Bronchial epithelial cell (primary cell): ENCODE measurements around the gene RAD52. TPM values are rescaled to one million over a fixed set of nuclear protein-coding genes. Genes with fewer than 3 reads are reported as not detected.
A peak's percentile ranks its signal among the peaks of the same experiment; 100 is the strongest.
"Not testable (repeated sequence)": the region's sequence is repeated elsewhere in the genome, so short reads cannot be mapped to it uniquely, and the experiment has no call there.

Experiments
- DNase-seq: peaks from one replicate; pipeline ENCODE4 v3.0.0-alpha.2; 2010; ENCODE audit warnings: low read depth
- FAIRE-seq: peaks from 2 replicates; lab custom pipeline; 2011; peaks lifted over from hg19 to GRCh38; lab: Jason Lieb, UNC
- H3K27me3 ChIP-seq: 2 replicates; pipeline ENCODE4 v1.5.1; 2011; ENCODE audit warnings: low read length; ENCODE audit not compliant: control insufficient read depth, insufficient read depth
- H3K36me3 ChIP-seq: 2 replicates; pipeline ENCODE4 v1.5.1; 2011; ENCODE audit warnings: low read length; ENCODE audit not compliant: control insufficient read depth, insufficient read depth
- H3K4me3 ChIP-seq: 2 replicates; pipeline ENCODE4 v1.5.1; 2011; ENCODE audit warnings: mild to moderate bottlenecking, low read depth, low read length, control low read depth
- total RNA-seq: library from RNA; depleted of rRNA; stranded (reverse); fragments of >200 nt; gene quantifications from 2 replicates; pipeline ENCODE4 v1.2.1, GENCODE V29; 2014
- TF ChIP-seq, protein P1 (sequence below): IDR thresholded peaks from 2 replicates; pipeline ENCODE4 v1.5.1; 2011; ENCODE audit warnings: mild to moderate bottlenecking, moderate library complexity, low read length, control low read depth, inconsistent platforms; ENCODE audit not compliant: insufficient read depth, severe bottlenecking

The RAD52 gene
- total RNA-seq, 1 donor from 2014 or later: 16.3 TPM

DNA sequence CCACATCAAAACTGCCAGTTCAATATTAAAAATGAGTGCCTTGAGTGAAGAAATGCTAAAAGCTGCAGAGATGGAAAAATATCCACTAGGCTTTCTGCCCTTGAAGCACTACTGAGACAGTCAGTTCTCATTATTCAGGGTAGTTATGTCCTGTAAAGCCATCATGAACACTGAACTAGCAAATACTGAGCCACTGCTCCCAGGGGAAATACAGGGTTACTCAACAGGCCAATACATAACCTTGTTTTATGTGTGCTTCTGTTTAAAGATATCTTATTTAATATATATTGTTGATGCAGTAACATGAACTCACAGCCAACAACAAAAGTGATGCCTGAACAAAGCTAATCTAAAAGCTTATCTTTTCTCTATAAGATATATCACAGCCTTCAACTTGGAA lies 3.3 kb downstream of the RAD52 start:
- Histone ChIP-seq H3K27me3 (no peaks in the 10 kb centered on the region), H3K4me3 (no peak overlapping the region), H3K36me3 (no peaks in the 10 kb centered on the region)
- FAIRE-seq (no peak), DNase-seq (no peak)
- TF ChIP-seq, protein P1, sequence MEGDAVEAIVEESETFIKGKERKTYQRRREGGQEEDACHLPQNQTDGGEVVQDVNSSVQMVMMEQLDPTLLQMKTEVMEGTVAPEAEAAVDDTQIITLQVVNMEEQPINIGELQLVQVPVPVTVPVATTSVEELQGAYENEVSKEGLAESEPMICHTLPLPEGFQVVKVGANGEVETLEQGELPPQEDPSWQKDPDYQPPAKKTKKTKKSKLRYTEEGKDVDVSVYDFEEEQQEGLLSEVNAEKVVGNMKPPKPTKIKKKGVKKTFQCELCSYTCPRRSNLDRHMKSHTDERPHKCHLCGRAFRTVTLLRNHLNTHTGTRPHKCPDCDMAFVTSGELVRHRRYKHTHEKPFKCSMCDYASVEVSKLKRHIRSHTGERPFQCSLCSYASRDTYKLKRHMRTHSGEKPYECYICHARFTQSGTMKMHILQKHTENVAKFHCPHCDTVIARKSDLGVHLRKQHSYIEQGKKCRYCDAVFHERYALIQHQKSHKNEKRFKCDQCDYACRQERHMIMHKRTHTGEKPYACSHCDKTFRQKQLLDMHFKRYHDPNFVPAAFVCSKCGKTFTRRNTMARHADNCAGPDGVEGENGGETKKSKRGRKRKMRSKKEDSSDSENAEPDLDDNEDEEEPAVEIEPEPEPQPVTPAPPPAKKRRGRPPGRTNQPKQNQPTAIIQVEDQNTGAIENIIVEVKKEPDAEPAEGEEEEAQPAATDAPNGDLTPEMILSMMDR: no peak

DNA sequence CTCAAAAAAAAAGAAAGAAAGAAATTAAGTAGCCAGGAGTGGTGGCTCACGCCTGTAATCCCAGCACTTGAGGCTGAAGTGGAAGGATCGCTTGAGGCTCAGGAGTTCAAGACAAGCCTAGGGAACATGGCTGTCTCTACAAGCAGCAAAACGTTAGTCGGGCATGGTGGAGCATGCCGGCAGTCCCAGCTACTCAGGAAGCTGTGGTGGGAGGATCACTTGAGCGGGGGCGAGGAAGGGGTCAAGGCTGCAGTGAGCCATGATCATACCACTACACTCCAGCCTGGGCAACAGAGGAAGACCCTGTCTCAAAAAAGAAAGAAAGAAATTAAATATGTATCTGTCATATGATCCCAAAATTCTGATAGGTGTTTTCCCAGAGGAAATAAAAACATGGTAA lies 5.3 kb downstream of the RAD52 start:
- DNase-seq (peak; percentile 17), FAIRE-seq (no peak)
- H3K36me3 ChIP-seq: no peaks in the 10 kb centered on the region
- TF ChIP-seq, protein P1: no peak
- no peaks in the 10 kb centered on the region for H3K27me3 ChIP-seq
- H3K4me3 ChIP-seq: no peak overlapping the region

DNA sequence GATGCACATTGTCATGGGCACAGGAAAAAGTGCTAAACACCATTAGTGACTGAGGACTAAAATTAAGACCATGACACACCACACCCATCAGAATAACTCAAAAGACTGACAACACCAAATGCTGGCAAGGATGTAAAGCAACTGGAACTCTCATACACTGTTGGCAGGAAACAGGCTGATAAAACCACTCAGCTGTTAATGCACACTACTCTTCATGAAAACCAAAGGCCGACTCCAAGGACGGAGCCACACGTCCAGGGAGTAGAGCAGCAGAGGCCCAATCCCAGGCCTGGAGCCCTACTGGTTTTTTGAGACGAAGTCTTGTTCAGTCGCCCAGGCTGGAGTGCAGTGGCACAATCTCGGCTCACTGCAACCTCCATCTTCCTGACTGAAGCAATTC lies 6.4 kb downstream of the RAD52 start:
- Histone ChIP-seq H3K36me3 (no peaks in the 10 kb centered on the region), H3K4me3 (no peak overlapping the region), H3K27me3 (no peaks in the 10 kb centered on the region)
- no peak for DNase-seq
- TF ChIP-seq, protein P1: no peak
- no peak for FAIRE-seq

DNA sequence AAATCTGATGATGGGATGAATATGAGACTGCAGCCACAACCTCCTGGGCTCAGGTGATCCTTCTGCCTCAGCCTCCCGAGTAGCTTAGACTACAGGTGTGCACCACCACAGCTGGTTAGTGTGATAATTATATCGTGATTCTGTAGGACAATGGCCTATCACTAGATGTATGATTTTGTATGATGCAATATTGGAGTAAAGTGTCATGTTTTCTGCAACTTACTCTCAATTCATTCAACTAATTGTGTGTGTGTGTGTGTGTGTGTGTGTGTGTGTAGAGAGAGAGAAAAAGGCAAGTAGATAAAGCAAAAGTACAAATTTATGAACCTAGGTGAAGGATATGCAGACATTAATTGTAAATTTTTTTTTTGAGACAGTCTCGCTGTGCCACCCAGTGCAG lies 10.7 kb downstream of the RAD52 start:
- H3K27me3 ChIP-seq: no peaks in the 10 kb centered on the region
- FAIRE-seq (no peak), DNase-seq (no peak)
- H3K36me3 ChIP-seq: peaks cover 1% of the 10 kb centered on the region
- no peak overlapping the region for H3K4me3 ChIP-seq
- TF ChIP-seq, protein P1: no peak

DNA sequence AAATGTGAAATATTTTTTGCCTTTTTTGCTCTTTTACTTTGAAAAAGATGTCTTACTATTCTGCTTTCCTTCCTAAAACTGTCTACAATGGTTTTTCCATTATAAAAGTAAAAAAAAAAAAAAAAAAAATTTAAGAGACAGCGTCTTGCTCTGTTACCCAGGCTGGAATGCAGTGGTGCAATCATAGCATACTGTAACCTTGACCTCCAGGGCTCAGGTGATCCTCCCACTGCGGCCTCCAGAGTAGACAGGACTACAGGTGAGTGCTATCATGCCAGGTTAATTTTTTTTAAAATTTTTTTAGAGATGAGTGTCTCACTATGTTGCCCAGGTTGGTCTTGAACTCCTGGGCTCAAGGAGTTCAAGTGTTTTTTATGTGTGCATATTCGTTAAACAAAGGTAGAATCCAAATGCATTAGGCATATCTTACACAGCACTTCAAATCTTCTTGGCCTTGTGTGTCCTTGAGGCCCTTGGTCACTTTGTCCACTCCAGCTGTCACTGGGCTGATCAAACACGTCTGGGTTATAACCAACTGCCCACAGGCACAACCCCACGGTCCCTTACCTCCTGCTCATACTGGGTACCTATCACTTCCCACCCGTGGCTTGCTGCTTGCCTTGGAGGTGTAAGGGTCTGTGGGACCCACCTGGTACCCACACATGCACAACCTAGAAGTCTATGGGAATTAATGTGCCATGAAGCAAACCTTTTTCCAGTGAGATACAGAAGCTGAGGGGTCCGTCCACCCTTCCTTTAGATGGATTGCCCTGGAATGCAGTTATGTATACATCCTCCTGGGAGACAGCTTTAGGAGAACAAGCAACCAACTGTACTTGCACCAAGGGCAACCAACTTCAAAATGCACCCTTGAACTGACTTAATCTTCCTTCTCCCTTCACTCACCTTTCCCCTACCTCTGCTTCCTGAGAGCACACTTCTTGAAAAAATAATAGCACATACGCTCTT lies 12.8 kb downstream of the RAD52 start:
- Histone ChIP-seq H3K27me3 (no peaks in the 10 kb centered on the region), H3K4me3 (no peak overlapping the region), H3K36me3 (peaks cover 1% of the 10 kb centered on the region)
- TF ChIP-seq, protein P1: no peak
- no peak for DNase-seq
- no peak for FAIRE-seq

DNA sequence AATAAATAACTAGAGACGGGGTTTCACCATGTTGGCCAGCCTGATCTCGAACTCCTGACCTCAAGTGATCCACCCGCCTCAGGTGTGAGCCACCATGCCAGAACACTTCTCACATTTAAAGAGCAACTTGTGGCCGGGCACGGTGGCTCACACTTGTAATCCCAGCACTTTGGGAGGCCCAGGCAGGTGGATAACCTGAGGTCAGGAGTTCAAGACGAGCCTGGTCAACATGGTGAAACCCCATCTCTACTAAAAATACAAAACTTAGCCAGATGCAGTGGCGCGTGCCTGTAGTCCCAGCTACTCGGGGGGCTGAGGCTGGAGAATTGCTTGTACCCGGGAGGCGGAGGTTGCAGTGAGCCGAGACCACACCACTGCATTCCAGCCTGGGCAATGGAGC lies 13.6 kb downstream of the RAD52 start:
- FAIRE-seq, H3K4me3 ChIP-seq, H3K27me3 ChIP-seq, H3K36me3 ChIP-seq, DNase-seq: not testable (repeated sequence)
